ENCODE results near the gene PTPRF.

The PTPRF gene

GRCh38 chr1:43612406-43612805 is 81.7 kb downstream of the PTPRF start:
- DNase-seq, result no peak

GRCh38 chr1:43613075-43613942 is 82.6 kb downstream of the PTPRF start:
- DNase-seq, result no peak

DNA sequence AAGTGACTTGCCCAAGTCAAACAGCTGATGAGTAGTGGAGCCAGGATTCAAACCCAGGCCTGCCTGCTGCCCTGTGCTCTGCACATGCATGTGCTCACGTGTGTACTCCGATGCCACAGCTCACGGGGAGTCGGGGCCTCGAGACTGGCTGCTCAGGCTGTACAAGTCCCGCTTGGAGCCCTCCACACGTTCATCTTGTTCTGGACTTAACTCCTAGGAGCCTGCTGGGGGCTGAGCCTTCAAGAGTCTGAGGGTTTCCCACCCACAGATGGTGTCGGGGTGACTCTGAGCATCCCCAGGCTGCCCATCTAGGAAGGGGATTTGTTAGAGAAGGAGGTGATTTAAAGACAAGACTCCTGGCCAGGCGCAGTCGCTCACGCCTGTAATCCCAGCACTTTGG is 83.5 kb downstream of the PTPRF start:
- DNase-seq, result no peak

GRCh38 chr1:43614891-43615290 is 84.2 kb downstream of the PTPRF start:
- no peak for DNase-seq

DNA sequence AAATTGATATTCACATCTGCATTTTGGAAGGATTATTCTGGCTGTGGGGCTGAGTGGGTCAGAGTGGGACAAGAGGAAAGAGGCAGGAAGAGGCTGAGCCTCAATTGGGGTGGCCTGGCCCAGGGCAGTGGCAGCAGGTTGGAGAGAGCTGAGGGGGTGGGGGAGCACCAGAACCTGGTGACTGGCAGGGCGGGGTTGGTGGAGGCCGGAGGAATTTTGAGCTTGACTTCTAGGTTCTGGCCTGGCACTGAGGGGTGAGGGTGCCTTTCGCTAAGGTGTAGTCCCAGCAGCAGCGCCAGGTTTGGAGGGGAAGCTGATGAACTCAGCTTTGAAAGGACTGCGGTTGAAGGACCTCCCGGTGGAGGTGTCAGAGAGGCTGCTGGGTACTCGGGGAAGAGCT is 85.7 kb downstream of the PTPRF start:
- no peak for DNase-seq

DNA sequence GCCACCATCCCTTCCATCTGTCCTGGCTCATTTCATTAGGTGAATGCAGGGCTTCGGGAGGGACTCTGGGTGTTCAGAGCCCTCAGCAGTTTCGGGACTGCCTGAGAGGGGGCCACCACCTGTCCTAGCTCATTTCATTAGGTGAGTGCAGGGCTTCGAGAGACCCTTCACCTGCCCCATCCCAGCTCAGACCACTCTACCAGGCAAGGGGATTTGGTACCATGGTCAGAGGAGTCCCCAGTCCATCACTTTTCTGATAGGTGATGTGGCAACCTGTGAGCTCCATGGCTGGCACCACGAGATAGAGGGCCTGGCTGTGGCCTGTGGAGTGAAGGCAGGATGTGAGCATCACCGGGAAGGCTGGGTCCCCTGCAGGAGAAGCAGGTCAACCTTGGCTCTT is 86.3 kb downstream of the PTPRF start:
- DNase-seq, result no peak

DNA sequence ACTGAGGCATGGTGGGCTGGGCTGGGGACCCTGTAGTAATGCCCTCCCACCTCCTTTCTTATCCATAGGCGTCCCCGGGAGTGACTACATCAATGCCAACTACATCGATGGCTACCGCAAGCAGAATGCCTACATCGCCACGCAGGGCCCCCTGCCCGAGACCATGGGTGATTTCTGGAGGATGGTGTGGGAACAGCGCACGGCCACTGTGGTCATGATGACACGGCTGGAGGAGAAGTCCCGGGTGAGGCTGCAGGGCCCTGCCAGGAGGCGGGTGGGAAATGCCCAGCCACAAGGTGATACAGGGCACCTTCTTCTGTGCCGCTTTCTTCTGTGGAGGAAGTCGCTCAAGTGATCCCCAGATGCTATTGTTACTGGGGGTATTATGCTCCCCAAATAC is 87.0 kb downstream of the PTPRF start:
- DNase-seq, result no peak

- no peak for DNase-seq
Measured at GRCh38 chr1:43618521-43619313, 88.0 kb downstream of the PTPRF start.

GRCh38 chr1:43619314-43619790 is 88.7 kb downstream of the PTPRF start:
- no peak for DNase-seq

DNA sequence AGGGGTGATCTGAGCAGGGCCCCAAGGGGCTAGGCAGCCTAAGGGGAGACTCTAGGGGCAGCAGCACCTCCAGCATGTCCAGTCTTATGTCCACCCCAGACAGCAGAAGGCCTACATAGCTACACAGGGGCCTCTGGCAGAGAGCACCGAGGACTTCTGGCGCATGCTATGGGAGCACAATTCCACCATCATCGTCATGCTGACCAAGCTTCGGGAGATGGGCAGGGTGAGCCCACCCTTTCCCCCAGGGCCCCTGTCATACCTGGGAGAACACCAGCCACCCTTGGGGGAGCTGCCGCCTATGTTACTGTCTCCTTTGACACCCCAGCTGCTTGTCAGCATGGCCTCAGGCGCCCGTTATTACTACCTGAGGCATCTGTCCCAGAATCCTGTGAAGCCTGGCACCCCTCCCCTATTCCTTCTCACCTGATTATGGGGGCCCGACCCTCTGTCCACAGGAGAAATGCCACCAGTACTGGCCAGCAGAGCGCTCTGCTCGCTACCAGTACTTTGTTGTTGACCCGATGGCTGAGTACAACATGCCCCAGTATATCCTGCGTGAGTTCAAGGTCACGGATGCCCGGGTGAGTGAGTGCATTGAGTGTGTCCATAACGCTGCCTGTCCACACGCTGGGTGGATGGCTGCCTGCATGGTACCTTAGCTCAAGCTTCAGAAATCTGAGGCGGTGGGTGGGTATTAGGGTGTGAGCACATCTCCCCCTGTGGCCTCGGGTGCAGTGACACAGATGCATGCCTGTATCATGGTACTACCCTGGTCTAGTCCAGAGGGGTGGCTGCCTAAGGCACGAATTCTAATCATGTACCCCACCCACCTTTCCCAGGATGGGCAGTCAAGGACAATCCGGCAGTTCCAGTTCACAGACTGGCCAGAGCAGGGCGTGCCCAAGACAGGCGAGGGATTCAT is 89.6 kb downstream of the PTPRF start:
- DNase-seq, result no peak

- no peak for DNase-seq
Measured at GRCh38 chr1:43620956-43621355, 90.3 kb downstream of the PTPRF start.

DNA sequence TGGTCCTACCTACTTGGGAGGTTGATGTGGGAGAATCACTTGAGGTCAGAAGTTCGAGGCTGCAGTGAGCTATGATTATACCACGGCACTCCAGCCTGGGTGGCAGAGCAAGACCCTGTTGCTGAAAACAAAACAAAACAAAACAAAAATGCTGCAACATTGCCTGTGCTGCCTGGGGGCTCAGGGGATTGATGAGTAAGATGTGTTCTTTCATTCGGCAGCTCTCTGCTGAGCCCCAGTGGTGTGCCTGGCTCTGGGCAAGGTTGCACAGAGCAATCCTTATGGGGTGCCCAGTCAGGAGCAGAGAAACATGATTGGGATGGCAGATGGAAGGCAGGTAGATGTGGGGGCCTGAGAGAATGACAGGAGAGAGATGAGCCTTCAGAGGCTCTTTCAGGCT is 90.7 kb downstream of the PTPRF start:
- DNase-seq, result no peak

- DNase-seq, result no peak
Measured at GRCh38 chr1:43621861-43622260, 91.2 kb downstream of the PTPRF start.

- no peak for DNase-seq
Measured at GRCh38 chr1:43622471-43622870, 91.8 kb downstream of the PTPRF start.

DNA sequence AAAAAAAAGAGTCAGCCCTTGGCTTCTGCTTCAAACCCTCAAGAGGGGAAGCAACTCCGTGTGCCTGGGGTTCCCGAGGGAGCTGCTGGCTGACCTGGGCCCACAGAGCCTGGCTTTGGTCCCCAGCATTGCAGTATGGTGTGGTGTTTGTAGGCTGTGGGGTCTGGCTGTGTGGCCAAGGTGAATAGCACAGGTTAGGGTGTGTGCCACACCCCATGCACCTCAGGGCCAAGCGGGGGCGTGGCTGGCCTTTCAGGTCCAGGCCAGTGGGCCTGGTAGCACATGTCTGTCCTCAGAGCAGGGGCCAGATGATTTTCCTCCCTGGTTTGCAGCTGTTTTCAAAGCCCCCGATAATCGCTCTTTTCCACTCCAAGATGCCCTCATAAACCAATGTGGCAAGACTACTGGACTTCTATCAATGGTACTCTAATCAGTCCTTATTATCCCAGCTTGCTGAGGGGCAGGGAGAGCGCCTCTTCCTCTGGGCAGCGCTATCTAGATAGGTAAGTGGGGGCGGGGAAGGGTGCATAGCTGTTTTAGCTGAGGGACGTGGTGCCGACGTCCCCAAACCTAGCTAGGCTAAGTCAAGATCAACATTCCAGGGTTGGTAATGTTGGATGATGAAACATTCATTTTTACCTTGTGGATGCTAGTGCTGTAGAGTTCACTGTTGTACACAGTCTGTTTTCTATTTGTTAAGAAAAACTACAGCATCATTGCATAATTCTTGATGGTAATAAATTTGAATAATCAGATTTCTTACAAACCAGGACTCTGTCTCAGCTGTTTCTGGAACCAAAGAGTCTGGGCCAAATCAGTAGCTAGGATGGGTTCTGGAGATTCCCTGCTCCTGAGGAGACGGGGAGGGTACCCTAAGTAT is 92.5 kb downstream of the PTPRF start:
- no peak for DNase-seq

DNA sequence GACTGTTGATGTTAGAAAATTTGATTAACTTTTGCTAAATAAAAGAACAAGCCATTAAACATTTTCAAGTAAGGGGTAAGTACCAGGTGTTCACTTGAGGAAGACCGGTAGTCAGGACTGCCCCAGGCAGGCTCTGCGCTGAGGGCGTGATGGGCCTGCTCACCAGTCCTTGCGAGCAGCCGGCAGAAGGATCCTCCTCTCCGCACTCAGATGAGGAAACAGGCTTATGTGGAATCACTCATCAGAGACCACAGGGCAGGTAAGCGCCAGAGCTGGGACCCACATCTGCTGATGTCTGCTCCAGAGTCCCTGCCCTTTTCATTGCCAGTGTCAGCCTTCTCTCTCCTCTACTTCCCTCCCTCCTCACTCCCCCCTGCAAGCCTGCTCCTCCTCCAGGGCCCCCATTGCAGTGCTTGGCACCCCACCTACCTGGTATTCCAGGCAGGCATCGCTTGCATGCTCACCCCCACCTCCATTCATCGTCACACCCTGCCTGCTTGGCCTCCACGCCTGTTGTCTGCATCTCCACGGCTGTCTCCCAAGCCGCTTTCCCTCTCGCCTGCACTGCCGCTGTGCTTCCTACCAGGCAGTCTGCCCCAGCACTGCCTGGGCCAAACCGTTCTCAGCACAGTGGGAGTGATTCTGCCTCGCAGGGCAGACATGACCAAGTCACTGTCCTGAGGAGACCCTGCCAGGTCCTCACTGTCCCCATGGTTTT is 94.5 kb downstream of the PTPRF start:
- no peak for DNase-seq

GRCh38 chr1:43632135-43632670 is 101.5 kb downstream of the PTPRF start:
- no peak for DNase-seq

DNA sequence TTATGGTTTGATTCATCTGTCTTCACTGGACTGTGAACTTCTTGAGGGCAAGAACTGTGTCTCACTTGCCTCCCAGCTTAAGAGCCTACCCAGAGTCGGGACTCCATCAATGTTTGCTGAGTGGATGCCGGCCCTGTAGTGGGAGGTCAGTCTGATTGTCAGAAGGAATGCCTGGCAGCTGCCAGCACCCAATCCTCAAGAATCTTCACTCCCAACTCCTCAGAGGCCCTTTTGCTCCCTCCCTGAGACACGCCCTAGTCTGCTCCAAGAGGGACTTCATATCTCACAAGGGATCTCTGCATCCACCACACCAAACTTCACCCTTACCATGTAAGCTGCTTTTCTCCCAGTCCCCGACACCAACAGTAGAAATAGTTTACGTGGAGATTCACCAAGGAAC is 104.0 kb downstream of the PTPRF start:
- DNase-seq, result no peak

GRCh38 chr1:43636006-43636641 is 105.4 kb downstream of the PTPRF start:
- DNase-seq, result no peak

DNA sequence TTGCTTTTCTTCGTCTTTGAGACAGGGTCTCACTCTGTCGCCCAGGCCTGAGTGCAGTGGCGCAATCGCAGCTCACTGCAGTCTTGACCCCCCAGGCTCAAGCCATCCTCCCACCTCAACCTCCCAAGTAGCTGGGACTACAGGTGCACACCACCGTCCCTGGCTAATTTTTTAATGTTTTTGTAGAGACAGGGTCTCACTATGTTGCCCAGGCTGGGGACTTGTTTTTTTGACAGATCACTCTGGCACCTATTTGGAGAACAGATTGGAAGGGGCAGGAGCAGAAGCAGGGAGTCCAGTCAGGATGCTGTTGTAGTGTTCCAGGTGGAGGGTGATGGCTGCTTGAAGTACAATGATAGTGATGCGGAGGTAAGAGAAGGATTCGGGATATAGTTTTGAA is 106.6 kb downstream of the PTPRF start:
- no peak for DNase-seq
